ENCODE results near the gene UGT1A10. TPM values are rescaled to one million over a fixed set of nuclear protein-coding genes. Genes with fewer than 3 reads are reported as not detected.

The UGT1A10 gene
- total and polyA plus RNA-seq, 3 experiments from 2014 or later = not detected

GRCh38 chr2:233674995-233675394, 38.7 kb downstream of the UGT1A10 start:
- Histone ChIP-seq H3K27ac (ENCODE audit: low read depth, low read length) (no peak overlapping the region), H3K4me1 (ENCODE audit: insufficient read depth, low read length) (no peaks in the 10 kb centered on the region), H3K4me3 (ENCODE audit: low read length) (no peak overlapping the region), H3K9me3 (ENCODE audit: low read length) (no peaks in the 10 kb centered on the region), H3K36me3 (ENCODE audit: insufficient read depth, low read length) (no peaks in the 10 kb centered on the region), H3K27me3 (ENCODE audit: insufficient read depth, low read length, poor library complexity, severe bottlenecking) (peaks cover 4% of the 10 kb centered on the region)
- H3K9me3 Mint-ChIP-seq = no peaks in the 10 kb centered on the region
- H3K36me3 Mint-ChIP-seq = no peaks in the 10 kb centered on the region
- no peaks in the 10 kb centered on the region for H3K4me1 Mint-ChIP-seq
- ChIA-PET CTCF (no interaction called here), POLR2A (no interaction called here)
- H3K27ac Mint-ChIP-seq = no peak overlapping the region
- DNase-seq = no peak
- no peak overlapping the region for H3K4me3 Mint-ChIP-seq
- peaks cover 7 to 59% of the 10 kb centered on the region in 2 donors for H3K27me3 Mint-ChIP-seq

- CTCF ChIA-PET = no interaction called here
- Histone ChIP-seq H3K27me3 (ENCODE audit: insufficient read depth, low read length, poor library complexity, severe bottlenecking) (peaks cover 4% of the 10 kb centered on the region), H3K4me3 (ENCODE audit: low read length) (no peak overlapping the region), H3K27ac (ENCODE audit: low read depth, low read length) (no peak overlapping the region), H3K9me3 (ENCODE audit: low read length) (no peaks in the 10 kb centered on the region), H3K4me1 (ENCODE audit: insufficient read depth, low read length) (no peaks in the 10 kb centered on the region), H3K36me3 (ENCODE audit: insufficient read depth, low read length) (no peaks in the 10 kb centered on the region)
- POLR2A ChIA-PET = no interaction called here
- no peaks in the 10 kb centered on the region for H3K36me3 Mint-ChIP-seq
- DNase-seq = no peak
- no peaks in the 10 kb centered on the region for H3K4me1 Mint-ChIP-seq
- H3K27me3 Mint-ChIP-seq = peaks cover 8 to 51% of the 10 kb centered on the region in 2 donors
- H3K4me3 Mint-ChIP-seq = no peak overlapping the region
- no peaks in the 10 kb centered on the region for H3K9me3 Mint-ChIP-seq
- H3K27ac Mint-ChIP-seq = no peak overlapping the region
Measured at GRCh38 chr2:233676046-233676445, 39.8 kb downstream of the UGT1A10 start.

GRCh38 chr2:233679196-233679595, 42.9 kb downstream of the UGT1A10 start:
- H3K36me3 Mint-ChIP-seq = no peaks in the 10 kb centered on the region
- POLR2A ChIA-PET = no interaction called here
- H3K27me3 Mint-ChIP-seq = peaks cover 12 to 49% of the 10 kb centered on the region in 2 donors
- CTCF ChIA-PET = no interaction called here
- H3K4me1 Mint-ChIP-seq = no peaks in the 10 kb centered on the region
- Histone ChIP-seq H3K4me1 (ENCODE audit: insufficient read depth, low read length) (no peaks in the 10 kb centered on the region), H3K36me3 (ENCODE audit: insufficient read depth, low read length) (no peaks in the 10 kb centered on the region), H3K27ac (ENCODE audit: low read depth, low read length) (no peak overlapping the region), H3K27me3 (ENCODE audit: insufficient read depth, low read length, poor library complexity, severe bottlenecking) (peaks cover 4% of the 10 kb centered on the region), H3K4me3 (ENCODE audit: low read length) (no peak overlapping the region), H3K9me3 (ENCODE audit: low read length) (no peaks in the 10 kb centered on the region)
- no peaks in the 10 kb centered on the region for H3K9me3 Mint-ChIP-seq
- no peak overlapping the region for H3K27ac Mint-ChIP-seq
- DNase-seq = no peak
- H3K4me3 Mint-ChIP-seq = no peak overlapping the region

- Histone ChIP-seq H3K9me3 (ENCODE audit: low read length) (no peaks in the 10 kb centered on the region), H3K4me3 (ENCODE audit: low read length) (no peak overlapping the region), H3K36me3 (ENCODE audit: insufficient read depth, low read length) (no peaks in the 10 kb centered on the region), H3K4me1 (ENCODE audit: insufficient read depth, low read length) (no peaks in the 10 kb centered on the region), H3K27me3 (ENCODE audit: insufficient read depth, low read length, poor library complexity, severe bottlenecking) (peaks cover 4% of the 10 kb centered on the region), H3K27ac (ENCODE audit: low read depth, low read length) (no peak overlapping the region)
- POLR2A ChIA-PET = no interaction called here
- Mint-ChIP-seq H3K36me3 (no peaks in the 10 kb centered on the region), H3K4me1 (no peaks in the 10 kb centered on the region), H3K27me3 (peaks cover 12 to 53% of the 10 kb centered on the region in 2 donors), H3K9me3 (no peaks in the 10 kb centered on the region), H3K27ac (no peak overlapping the region), H3K4me3 (no peak overlapping the region)
- CTCF ChIA-PET = no interaction called here
- no peak for DNase-seq
Measured at GRCh38 chr2:233680361-233681045, 44.3 kb downstream of the UGT1A10 start.

GRCh38 chr2:233681521-233682099, 45.4 kb downstream of the UGT1A10 start, which contains the start of gene UGT1A7:
Gene UGT1A7 (plus strand): TSS chr2:233681901. CDS start chr2:233681938, 37 bp downstream.
- no peak within 1 kb of the TSS for H3K4me3 ChIP-seq (ENCODE audit: low read length)
- Mint-ChIP-seq H3K4me1 (no peaks in the 10 kb centered on the region), H3K4me3 (no peak within 1 kb of the TSS), H3K27me3 (peaks cover 12 to 49% of the 10 kb centered on the region in 2 donors), H3K27ac (no peak within 1 kb of the TSS), H3K36me3 (no peaks in the 10 kb centered on the region), H3K9me3 (no peaks in the 10 kb centered on the region)
- POLR2A ChIA-PET = no interaction called here
- CTCF ChIA-PET = no interaction called here
- H3K4me1 ChIP-seq (ENCODE audit: insufficient read depth, low read length) = no peaks in the 10 kb centered on the region
- peaks cover 3% of the 10 kb centered on the region for H3K27me3 ChIP-seq (ENCODE audit: insufficient read depth, low read length, poor library complexity, severe bottlenecking)
- no peaks in the 10 kb centered on the region for H3K36me3 ChIP-seq (ENCODE audit: insufficient read depth, low read length)
- no peaks in the 10 kb centered on the region for H3K9me3 ChIP-seq (ENCODE audit: low read length)
- DNase-seq = no peak
- no peak within 1 kb of the TSS for H3K27ac ChIP-seq (ENCODE audit: low read depth, low read length)

- no peak overlapping the region for H3K4me3 Mint-ChIP-seq
- no peaks in the 10 kb centered on the region for H3K4me1 Mint-ChIP-seq
Measured at GRCh38 chr2:233684640-233685039, 48.4 kb downstream of the UGT1A10 start.

GRCh38 chr2:233686928-233687327, 50.7 kb downstream of the UGT1A10 start:
- no peak for DNase-seq
- ChIA-PET CTCF (no interaction called here), POLR2A (no interaction called here)
- Mint-ChIP-seq H3K27me3 (peaks cover 12 to 43% of the 10 kb centered on the region in 2 donors), H3K9me3 (no peaks in the 10 kb centered on the region), H3K36me3 (no peaks in the 10 kb centered on the region), H3K4me3 (no peak overlapping the region), H3K27ac (no peak overlapping the region), H3K4me1 (no peaks in the 10 kb centered on the region)
- H3K9me3 ChIP-seq (ENCODE audit: low read length) = no peaks in the 10 kb centered on the region
- no peaks in the 10 kb centered on the region for H3K36me3 ChIP-seq (ENCODE audit: insufficient read depth, low read length)
- H3K27ac ChIP-seq (ENCODE audit: low read depth, low read length) = no peak overlapping the region
- no peaks in the 10 kb centered on the region for H3K4me1 ChIP-seq (ENCODE audit: insufficient read depth, low read length)
- H3K4me3 ChIP-seq (ENCODE audit: low read length) = no peak overlapping the region
- no peaks in the 10 kb centered on the region for H3K27me3 ChIP-seq (ENCODE audit: insufficient read depth, low read length, poor library complexity, severe bottlenecking)

More at GRCh38 chr2:233684640-233685039, 48.4 kb downstream of the UGT1A10 start:
- Histone ChIP-seq H3K36me3 (ENCODE audit: insufficient read depth, low read length) (no peaks in the 10 kb centered on the region), H3K4me3 (ENCODE audit: low read length) (no peak overlapping the region), H3K4me1 (ENCODE audit: insufficient read depth, low read length) (no peaks in the 10 kb centered on the region), H3K9me3 (ENCODE audit: low read length) (no peaks in the 10 kb centered on the region), H3K27me3 (ENCODE audit: insufficient read depth, low read length, poor library complexity, severe bottlenecking) (no peaks in the 10 kb centered on the region), H3K27ac (ENCODE audit: low read depth, low read length) (no peak overlapping the region)
- POLR2A ChIA-PET = no interaction called here
- Mint-ChIP-seq H3K9me3 (no peaks in the 10 kb centered on the region), H3K27ac (no peak overlapping the region), H3K36me3 (no peaks in the 10 kb centered on the region), H3K27me3 (peaks cover 13 to 36% of the 10 kb centered on the region in 2 donors)
- CTCF ChIA-PET = no interaction called here
- DNase-seq = no peak

- DNase-seq = no peak
- Mint-ChIP-seq H3K4me1 (no peaks in the 10 kb centered on the region), H3K4me3 (no peak overlapping the region), H3K27ac (no peak overlapping the region), H3K27me3 (peaks cover 8 to 48% of the 10 kb centered on the region in 2 donors), H3K36me3 (no peaks in the 10 kb centered on the region), H3K9me3 (no peaks in the 10 kb centered on the region)
- Histone ChIP-seq H3K36me3 (ENCODE audit: insufficient read depth, low read length) (no peaks in the 10 kb centered on the region), H3K27ac (ENCODE audit: low read depth, low read length) (no peak overlapping the region), H3K4me3 (ENCODE audit: low read length) (no peak overlapping the region), H3K4me1 (ENCODE audit: insufficient read depth, low read length) (no peaks in the 10 kb centered on the region), H3K9me3 (ENCODE audit: low read length) (no peaks in the 10 kb centered on the region), H3K27me3 (ENCODE audit: insufficient read depth, low read length, poor library complexity, severe bottlenecking) (no peaks in the 10 kb centered on the region)
- ChIA-PET POLR2A (no interaction called here), CTCF (no interaction called here)
Measured at GRCh38 chr2:233688341-233688740, 52.1 kb downstream of the UGT1A10 start.
